GM18502 (cell line): ENCODE data around the gene INPP5A.

Experiments used
- ATAC-seq: cut with Tn5 transposase; IDR thresholded peaks from one replicate; pipeline ENCODE4 v1.9.1; 2021; ENCODE audit warnings: mild to moderate bottlenecking; ENCODE audit not compliant: unreplicated experiment, poor library complexity

Gene INPP5A

GRCh38 chr10:132606536-132607316, 69.1 kb downstream of the INPP5A start:
- no peak for ATAC-seq

GRCh38 chr10:132607491-132607890, 69.9 kb downstream of the INPP5A start:
- ATAC-seq: no peak

DNA sequence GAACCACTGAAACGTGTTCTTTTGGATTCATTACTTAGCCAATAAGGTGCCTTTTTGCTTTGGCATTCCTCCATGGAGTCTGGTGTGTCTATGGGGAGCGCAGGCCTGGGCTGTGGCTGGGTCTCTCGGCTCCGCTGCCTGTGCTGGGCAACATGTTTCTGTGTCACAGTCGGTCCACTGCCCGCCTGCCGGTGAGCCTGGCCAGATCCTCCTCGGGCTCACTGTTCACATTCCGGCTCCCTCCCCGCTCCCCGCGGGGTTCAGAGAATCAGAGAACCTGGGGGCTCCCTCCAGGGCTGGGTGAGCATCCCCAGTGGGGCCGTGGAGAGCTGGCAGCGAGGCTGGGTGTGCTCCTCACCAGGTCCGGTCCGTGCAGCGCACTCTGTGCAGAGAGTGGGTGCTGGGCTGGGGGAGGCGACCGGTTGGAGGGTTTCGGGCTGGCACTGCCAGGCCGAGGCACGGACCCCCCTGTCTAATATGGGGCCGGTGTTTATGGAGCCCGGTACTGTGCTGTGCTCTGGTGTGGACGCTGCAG, 70.4 kb downstream of the INPP5A start:
- ATAC-seq: no peak

- no peak for ATAC-seq
Measured at GRCh38 chr10:132608511-132609195, 71.1 kb downstream of the INPP5A start.

DNA sequence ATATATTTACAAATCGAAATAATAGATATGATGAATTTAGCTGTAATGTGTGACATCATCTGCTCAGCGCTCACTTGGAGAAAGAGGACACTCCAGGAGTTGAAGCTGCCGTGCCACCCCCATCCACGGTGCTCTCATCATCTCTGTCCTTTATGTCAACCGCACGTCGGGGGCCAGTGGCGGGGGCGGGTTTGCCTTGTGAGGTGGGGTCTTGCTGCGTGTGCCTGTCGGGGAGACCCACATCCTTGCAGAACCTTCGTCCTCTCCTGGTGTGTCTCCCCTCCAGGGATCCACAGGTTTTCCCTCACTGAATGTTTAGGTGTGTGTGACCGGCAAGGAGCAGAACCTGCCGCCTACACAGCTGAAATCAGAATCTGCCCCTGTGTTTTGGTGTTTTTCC, 71.6 kb downstream of the INPP5A start:
- ATAC-seq: no peak

DNA sequence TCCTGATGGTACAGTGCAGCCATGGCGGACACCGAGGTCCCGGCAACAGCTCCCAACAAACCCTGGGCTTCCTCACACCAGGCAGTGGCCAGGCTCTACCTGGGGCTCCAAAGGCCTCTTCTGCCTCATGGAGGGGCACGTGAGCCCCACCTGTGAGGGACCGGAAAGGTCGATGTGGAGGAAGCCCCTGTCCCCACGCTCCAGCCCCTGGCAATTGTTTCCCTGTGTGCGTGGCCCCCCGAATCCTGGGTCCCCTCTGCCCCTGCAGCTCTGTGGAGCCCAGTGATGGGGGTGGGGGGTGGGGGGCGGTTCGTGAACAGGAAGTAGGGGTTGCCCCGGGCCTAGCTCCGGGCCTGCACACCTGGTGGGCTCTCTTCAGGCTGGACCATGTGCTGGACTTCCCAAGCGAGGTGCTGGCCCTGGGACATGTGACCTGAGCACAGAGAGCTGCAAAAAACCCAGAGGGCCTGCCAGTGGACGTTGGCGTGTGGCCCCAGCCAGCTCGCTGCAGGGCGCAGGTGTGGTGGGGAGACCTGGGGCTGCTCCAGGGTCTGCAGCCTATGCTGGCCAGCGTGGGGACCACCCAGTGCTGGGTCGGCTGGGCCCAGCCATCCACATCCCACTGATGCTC, 72.6 kb downstream of the INPP5A start:
- ATAC-seq: no peak

DNA sequence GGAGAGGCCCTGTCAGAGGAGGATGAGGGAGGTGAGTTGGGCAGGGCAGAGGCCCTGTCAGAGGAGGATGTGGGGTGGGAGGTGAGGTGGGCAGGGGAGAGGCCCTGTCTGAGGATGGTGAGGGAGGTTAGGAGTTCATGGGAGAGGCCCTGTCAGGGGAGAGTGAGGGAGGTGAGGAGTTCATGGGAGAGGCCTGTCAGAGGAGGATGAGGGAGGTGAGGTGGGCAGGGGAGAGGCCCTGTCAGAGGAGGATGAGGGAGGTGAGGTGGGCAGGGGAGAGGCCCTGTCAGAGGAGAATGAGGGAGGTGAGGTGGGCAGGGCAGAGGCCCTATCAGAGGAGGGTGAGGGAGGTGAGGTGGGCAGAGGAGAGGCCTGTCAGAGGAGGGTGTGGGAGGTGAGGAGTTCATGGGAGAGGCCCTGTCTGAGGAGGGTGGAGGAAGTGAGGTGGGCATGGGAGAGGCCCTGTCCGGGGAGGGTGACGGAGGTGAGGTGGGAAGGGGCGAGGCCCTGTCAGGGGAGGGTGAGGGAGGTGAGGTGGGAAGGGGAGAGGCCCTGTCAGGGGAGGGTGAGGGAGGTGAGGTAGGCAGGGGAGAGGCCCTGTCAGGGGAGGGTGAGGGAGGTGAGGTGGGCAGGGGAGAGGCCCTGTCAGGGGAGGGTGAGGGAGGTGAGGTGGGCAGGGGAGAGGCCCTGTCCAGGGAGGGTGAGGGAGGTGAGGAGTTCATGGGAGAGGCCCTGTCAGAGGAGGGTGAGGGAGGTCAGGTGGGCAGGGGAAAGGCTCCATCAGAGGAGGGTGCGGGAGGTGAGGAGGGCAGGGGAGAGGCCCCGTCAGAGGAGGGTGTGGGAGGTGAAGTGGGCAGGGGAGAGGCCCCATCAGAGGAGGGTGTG, 73.7 kb downstream of the INPP5A start:
- no peak for ATAC-seq

GRCh38 chr10:132611986-132612385, 74.4 kb downstream of the INPP5A start:
- no peak for ATAC-seq

DNA sequence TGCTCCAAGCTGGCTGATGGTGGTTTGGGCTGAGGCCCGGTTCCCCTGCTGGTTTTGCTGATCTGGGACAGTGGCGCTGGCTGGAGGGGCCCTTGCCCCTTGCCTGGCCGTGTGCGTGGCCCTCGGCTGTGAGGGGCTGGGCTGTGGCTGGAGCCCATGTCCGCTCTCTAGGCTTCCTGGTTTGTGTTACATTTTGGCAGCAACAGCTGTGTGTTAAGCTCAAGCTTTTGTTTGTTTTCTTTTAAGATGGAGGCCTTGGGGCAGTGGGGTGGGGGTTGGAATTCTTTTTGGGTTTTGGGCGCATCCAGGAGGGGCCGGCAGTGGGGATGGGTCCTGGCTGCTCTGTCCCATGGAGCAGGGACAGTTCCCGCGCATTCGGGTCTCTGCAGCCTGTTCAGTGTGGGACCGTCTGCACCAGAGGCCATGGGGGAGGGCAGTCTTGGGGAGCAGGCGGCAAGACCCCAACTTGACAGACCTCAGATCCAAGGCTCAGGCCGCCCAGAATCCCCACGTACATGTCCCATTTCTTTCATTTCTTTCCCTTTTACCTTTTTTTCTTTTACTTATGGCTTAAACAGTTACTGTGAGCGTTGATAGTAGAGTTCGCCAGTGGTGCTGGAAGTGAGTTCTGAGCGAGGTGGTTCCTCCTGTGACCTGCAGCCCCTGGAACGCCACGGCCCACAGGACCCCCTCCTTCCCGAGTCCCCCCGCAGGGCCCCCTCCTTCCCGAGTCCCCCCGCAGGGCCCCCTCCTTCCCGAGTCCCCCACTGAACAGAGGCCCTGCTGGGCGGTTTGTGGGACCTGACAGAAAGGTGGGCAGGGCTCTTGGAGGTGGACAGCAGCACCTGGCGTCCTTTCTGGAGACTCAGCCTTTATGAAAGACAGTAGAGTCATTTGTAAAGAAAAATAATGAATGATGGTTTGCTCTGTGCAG, 75.3 kb downstream of the INPP5A start:
- ATAC-seq: no peak

GRCh38 chr10:132613566-132614348, 76.2 kb downstream of the INPP5A start:
- ATAC-seq: no peak

DNA sequence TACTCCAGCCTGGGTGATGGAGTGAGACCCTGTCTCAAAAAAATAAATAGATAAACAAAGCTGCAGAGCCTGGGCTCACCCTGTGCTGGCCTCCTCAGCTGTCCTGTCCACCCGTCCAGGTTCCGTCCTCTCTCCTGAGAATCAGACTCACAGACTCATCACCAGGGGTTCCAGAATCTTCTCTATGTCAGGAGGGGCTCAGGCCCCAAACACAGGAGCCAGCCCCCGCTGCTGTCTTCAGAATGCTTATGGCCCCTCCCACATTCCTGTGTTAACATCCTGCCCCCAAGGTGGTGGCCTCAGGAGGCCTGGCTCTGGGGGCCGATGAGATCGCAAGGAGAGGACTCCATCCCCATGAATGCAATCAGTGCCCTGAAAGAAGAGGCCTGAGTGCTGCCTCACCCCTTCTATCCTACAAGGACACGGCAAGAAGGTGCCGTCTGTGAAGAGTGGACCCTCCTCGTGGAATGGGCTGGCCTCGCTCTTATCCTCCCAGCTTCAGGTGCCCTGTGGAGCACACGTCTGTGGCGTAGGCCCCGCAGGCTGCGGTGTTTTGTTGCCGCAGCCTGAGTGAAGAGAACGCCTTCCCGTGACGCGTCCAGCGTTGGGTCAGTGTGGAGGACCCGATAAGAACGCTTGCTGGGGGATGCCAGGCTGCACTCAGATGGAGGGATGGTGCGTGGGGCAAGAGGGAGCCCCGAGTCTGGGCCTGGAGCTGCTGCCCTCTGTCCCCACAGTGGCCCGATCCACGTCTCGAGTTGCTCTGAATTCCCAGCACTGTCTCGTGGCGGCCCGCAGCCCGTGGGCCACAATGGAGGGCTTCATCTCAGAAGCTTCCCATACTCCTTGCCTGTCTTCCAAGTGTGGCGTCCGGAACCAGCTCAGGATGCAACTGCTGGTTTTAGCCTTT, 77.1 kb downstream of the INPP5A start:
- ATAC-seq: no peak

- ATAC-seq: no peak
Measured at GRCh38 chr10:132615341-132616169, 78.0 kb downstream of the INPP5A start.

DNA sequence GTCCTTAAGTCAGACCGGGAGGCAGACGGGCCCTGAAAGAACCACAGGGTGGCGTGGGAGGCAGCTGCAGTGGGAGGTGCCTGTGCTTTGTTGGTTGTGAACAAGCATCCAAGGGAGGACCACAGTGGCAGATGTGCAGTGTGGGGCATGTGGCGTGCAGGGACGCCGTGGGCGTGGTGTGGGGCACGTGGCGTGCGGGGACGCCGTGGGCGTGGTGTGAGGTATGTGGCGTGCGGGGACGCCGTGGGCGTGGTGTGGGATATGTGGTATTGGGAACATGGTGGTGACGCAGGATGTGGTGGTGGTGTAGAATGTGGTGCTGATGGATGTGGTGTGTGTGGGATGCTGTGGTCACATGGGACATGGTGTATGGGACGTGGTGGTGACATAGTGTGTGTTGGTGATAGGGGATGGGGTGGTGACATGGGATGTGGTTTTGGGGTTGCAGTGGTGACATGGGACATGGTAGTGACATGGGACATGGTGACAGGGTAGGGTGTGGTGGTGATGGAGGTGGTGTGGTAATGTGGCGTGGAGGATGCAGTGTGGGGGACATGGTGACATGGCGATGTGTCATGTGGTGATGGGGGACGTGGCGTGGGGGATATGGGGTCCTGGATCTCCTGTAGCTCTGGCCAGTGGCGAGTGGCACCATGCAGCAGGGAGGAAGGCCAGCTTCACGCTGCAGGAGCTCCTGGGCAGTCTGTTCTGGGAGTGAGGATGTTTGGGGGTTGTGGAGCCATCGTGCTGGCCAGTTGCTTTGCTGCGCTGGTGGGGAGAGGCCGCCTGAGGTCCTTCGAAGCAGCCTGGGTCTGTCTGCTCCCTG, 78.8 kb downstream of the INPP5A start:
- no peak for ATAC-seq

DNA sequence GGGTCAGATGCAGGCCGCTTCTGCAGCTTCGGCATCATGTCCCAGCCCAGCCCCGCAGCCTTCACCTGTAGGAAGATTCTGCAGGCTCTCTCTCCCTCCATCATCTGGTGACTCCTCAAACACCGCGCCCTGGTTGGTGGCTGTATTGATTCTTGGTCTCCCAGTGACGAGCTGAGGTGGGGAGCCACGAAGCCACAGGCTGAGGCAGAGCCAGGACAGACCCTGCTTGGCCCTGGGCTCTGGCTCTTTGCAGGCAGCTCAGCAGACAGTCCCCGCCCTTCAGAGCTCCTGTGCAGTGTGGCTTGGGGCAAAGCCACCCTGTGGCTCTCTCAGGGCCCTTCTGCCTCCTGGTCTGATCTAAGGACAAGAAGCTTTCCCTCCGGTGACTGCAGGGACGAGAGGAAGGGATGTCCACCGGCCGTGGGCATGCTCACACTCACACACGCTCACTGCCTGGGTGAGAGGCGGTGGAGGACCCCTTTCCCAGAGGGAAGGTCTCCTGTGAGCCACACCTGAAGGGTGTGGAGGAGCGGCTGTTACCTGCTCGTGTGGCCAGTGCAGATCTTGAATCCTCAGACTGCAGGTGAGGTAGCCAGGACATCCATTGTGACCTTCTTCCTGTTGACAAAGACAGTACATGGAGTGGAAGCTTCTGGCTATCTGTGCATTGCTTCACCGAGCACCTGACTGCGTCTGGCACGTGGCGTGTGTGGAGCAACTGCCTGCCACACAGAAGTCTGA, 79.6 kb downstream of the INPP5A start:
- no peak for ATAC-seq

GRCh38 chr10:132617737-132618052, 80.1 kb downstream of the INPP5A start:
- ATAC-seq: no peak
